PC-3 (cell line): ENCODE data around the gene SSTR3. TPM values are rescaled to one million over a fixed set of nuclear protein-coding genes. Genes with fewer than 3 reads are reported as not detected.

ENCODE experiments used
- ATAC-seq: fragments of 200-7000 bp; cut with Tn5 transposase; 2 replicates; pipeline ENCODE4 v1.9.1; 2020; ENCODE audit warnings: mild to moderate bottlenecking, moderate library complexity
- BruUV-seq: library from RNA; stranded (reverse); fragments of 400-500 nt; replicated peaks from 2 replicates; lab custom pipeline; 2021; lab: Mats Ljungman, UMichigan
- CTCF ChIA-PET: fragments of 300-600 bp; sonication (Branson Sonifier 250); formaldehyde crosslinking; loops from one replicate; lab custom pipeline; 2022; ENCODE audit warnings: antibody characterized with exemption; lab: Charles Lee
- POLR2A ChIA-PET: fragments of 300-600 bp; sonication (Branson Sonifier 250); formaldehyde crosslinking; loops from one replicate; lab custom pipeline; 2022; ENCODE audit warnings: antibody characterized with exemption; ENCODE audit not compliant: unreplicated experiment; lab: Charles Lee
- DNase-seq: peaks from one replicate; pipeline ENCODE4 v3.0.0-alpha.2; 2015
- H2AFZ ChIP-seq: fragments of 300-600 bp; sonication (generic); 2 replicates; pipeline ENCODE4 v1.6.0; 2016; ENCODE audit warnings: antibody characterized with exemption, low read length
- H3F3A ChIP-seq: fragments of 300-600 bp; sonication (generic); one replicate; pipeline ENCODE4 v1.6.0; 2017; ENCODE audit warnings: antibody characterized with exemption, low read length, control low read depth, mild to moderate bottlenecking; ENCODE audit not compliant: unreplicated experiment
- H3K27ac ChIP-seq: fragments of 300-600 bp; sonication (generic); 2 replicates; pipeline ENCODE4 v1.5.1; 2016; ENCODE audit warnings: mild to moderate bottlenecking, low read length
- H3K27me3 ChIP-seq: fragments of 300-600 bp; sonication (generic); 2 replicates; pipeline ENCODE4 v1.6.1; 2016; ENCODE audit warnings: low read length, mixed read lengths
- H3K36me3 ChIP-seq: fragments of 300-600 bp; sonication (generic); 2 replicates; pipeline ENCODE4 v1.6.1; 2016; ENCODE audit warnings: low read depth, mixed run types, low read length, mixed read lengths
- H3K4me1 ChIP-seq: fragments of 300-600 bp; sonication (generic); 2 replicates; pipeline ENCODE4 v1.5.1; 2016; ENCODE audit warnings: low read length; ENCODE audit not compliant: insufficient read depth
- H3K4me2 ChIP-seq: fragments of 300-600 bp; sonication (generic); 2 replicates; pipeline ENCODE4 v1.6.0; 2016; ENCODE audit warnings: low read length
- H3K4me3 ChIP-seq: fragments of 300-600 bp; sonication (generic); 2 replicates; pipeline ENCODE4 v1.5.1; 2016; ENCODE audit warnings: mild to moderate bottlenecking, low read length, mixed read lengths
- H3K79me2 ChIP-seq: fragments of 300-600 bp; sonication (generic); 2 replicates; pipeline ENCODE4 v1.6.1; 2017; ENCODE audit warnings: low read length, mixed read lengths
- H3K9ac ChIP-seq: fragments of 300-600 bp; sonication (generic); 2 replicates; pipeline ENCODE4 v1.6.0; 2016; ENCODE audit warnings: mild to moderate bottlenecking, low read length
- H3K9me2 ChIP-seq: fragments of 300-600 bp; sonication (generic); replicated peaks from 2 replicates; pipeline ENCODE4 v1.6.1; 2016; ENCODE audit warnings: mixed run types, low read length, mixed read lengths
- H3K9me3 ChIP-seq: fragments of 300-600 bp; sonication (generic); 2 replicates; pipeline ENCODE4 v1.6.1; 2016; ENCODE audit warnings: low read length, mixed read lengths
- H4K20me1 ChIP-seq: fragments of 300-600 bp; sonication (generic); 2 replicates; pipeline ENCODE4 v1.6.1; 2016; ENCODE audit warnings: low read length, mixed read lengths
- CTCF ChIP-seq: fragments of 300-600 bp; sonication (generic); conservative IDR thresholded peaks from 2 replicates; pipeline ENCODE4 v1.5.1; 2017; ENCODE audit warnings: antibody characterized with exemption, low read depth, mild to moderate bottlenecking, low read length
- EZH2 ChIP-seq: fragments of 300-600 bp; sonication (generic); IDR thresholded peaks from one replicate; pipeline ENCODE4 v1.6.1; 2017; ENCODE audit warnings: antibody characterized with exemption, mild to moderate bottlenecking, low read length; ENCODE audit not compliant: unreplicated experiment
- EZH2phosphoT487 ChIP-seq: fragments of 300-600 bp; sonication (generic); IDR thresholded peaks from 2 replicates; pipeline ENCODE4 v1.6.1; 2018; ENCODE audit warnings: mild to moderate bottlenecking, antibody characterized with exemption, low read length, borderline replicate concordance
- intact Hi-C: fragments of 100-400 bp; cut with micrococcal nuclease; formaldehyde crosslinking; loops from 2 replicates; pipeline ENCODE4 v1.9.0; 2023
- total RNA-seq: library from RNA; depleted of rRNA; stranded (reverse); fragments of >200 nt; gene quantifications from 2 replicates; pipeline ENCODE4 v1.2.3, GENCODE V29; 2014

The SSTR3 gene
- total RNA-seq, 1 experiment from 2014 or later = 0.55 TPM

DNA sequence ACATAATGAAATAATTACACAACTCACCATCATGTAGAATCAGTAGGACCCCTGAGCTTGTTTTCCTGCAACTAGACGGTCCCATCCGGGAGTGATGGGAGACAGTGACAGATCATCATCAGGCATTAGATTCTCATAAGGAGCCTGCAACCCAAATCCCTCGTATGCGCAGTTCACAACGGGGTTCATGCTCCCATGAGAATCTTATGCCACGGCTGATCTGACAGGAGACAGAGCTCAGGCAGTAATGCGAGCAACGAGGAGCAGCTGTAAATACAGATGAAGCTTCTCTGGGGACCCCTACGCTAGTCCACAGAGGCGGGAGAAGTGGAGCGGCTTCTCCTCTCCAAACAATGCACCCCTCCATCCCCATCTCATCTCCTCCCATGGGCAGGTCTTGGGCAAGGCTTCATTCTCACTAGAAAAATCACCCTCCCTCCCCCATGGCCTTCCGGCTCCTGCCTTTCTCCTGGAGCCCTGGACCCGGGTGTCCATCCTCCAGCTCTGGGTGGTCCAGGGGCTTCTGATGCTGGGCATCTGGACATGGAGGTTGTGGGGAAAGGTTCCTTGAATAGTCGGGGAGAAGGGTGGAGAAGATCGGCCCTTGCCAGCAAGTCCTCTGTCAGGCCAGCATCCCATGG lies 48.0 kb upstream of the SSTR3 start:
- Histone ChIP-seq H3K9me3 (no peaks in the 10 kb centered on the region), H3F3A (no peaks in the 10 kb centered on the region), H3K9me2 (no peaks in the 10 kb centered on the region), H3K4me1 (peaks cover 26% of the 10 kb centered on the region), H2AFZ (no peak overlapping the region), H3K27ac (no peak overlapping the region), H3K27me3 (no peaks in the 10 kb centered on the region), H3K36me3 (no peaks in the 10 kb centered on the region), H3K79me2 (no peaks in the 10 kb centered on the region), H3K4me2 (peak overlapping the region; percentile 33; the same call in 1 of the 2 replicates), H3K9ac (no peak overlapping the region), H3K4me3 (no peak overlapping the region), H4K20me1 (no peaks in the 10 kb centered on the region)
- ChIA-PET POLR2A (interaction anchor here (0.6 kb wide), 1 partner anchor 43 kb away, joined by 4 read pairs; no protein-coding TSS in a partner anchor), CTCF (interaction anchor here (0.6 to 1.1 kb wide), 4 partner anchors 9 to 195 kb away, joined by 3 to 10 read pairs (median 4); no protein-coding TSS in a partner anchor)
- ATAC-seq = no peak
- TF ChIP-seq CTCF = no peak
- TF ChIP-seq EZH2 = no peak
- no peak for TF ChIP-seq EZH2phosphoT487
- no TSS peak for BruUV-seq
- no peak for DNase-seq
- intact Hi-C loops = no loop called here

- no peak overlapping the region for H3K27ac ChIP-seq
- H3F3A ChIP-seq = no peaks in the 10 kb centered on the region
- peak overlapping the region; percentile 70 for H2AFZ ChIP-seq
- H3K36me3 ChIP-seq = no peaks in the 10 kb centered on the region
- no TSS peak for BruUV-seq
- H3K79me2 ChIP-seq = no peaks in the 10 kb centered on the region
- ChIA-PET POLR2A (no interaction called here), CTCF (interaction anchor here (0.6 to 1.1 kb wide), 5 partner anchors 10 to 196 kb away, joined by 3 to 7 read pairs (median 4); no protein-coding TSS in a partner anchor)
- ATAC-seq (peak; percentile 48), DNase-seq (peak; percentile 63)
- no peak overlapping the region for H3K4me3 ChIP-seq
- H3K9ac ChIP-seq = no peak overlapping the region
- peaks cover 33% of the 10 kb centered on the region for H3K4me1 ChIP-seq
- H3K9me2 ChIP-seq = no peaks in the 10 kb centered on the region
- no peaks in the 10 kb centered on the region for H3K9me3 ChIP-seq
- TF ChIP-seq CTCF (peak; percentile 71), EZH2phosphoT487 (no peak), EZH2 (no peak)
- peak overlapping the region; percentile 73 for H3K4me2 ChIP-seq
- intact Hi-C loops = no loop called here
- no peaks in the 10 kb centered on the region for H4K20me1 ChIP-seq
- H3K27me3 ChIP-seq = no peaks in the 10 kb centered on the region
These were observed 47.3 kb upstream of the SSTR3 start for GRCh38 chr22:37259540-37260029.
